Activated naive CD8-positive, alpha-beta T cell (primary cell): Measurements from ENCODE around the gene MAP1LC3B.

ENCODE experiments used
- H3K27ac Mint-ChIP-seq: one replicate; pipeline ENCODE4 v1.8.0; 2021; ENCODE audit warnings: mixed read lengths
- H3K27me3 Mint-ChIP-seq: one replicate; pipeline ENCODE4 v1.8.0; 2021; ENCODE audit warnings: mixed read lengths
- H3K36me3 Mint-ChIP-seq: one replicate; pipeline ENCODE4 v1.8.0; 2021; ENCODE audit warnings: mixed read lengths
- H3K4me1 Mint-ChIP-seq: one replicate; pipeline ENCODE4 v1.8.0; 2021; ENCODE audit warnings: low read depth, mixed read lengths
- H3K4me3 Mint-ChIP-seq: one replicate; pipeline ENCODE4 v1.8.0; 2021; ENCODE audit warnings: mild to moderate bottlenecking, mixed read lengths
- H3K9me3 Mint-ChIP-seq: one replicate; pipeline ENCODE4 v1.8.0; 2021; ENCODE audit warnings: low read depth, mixed read lengths

Gene MAP1LC3B

DNA sequence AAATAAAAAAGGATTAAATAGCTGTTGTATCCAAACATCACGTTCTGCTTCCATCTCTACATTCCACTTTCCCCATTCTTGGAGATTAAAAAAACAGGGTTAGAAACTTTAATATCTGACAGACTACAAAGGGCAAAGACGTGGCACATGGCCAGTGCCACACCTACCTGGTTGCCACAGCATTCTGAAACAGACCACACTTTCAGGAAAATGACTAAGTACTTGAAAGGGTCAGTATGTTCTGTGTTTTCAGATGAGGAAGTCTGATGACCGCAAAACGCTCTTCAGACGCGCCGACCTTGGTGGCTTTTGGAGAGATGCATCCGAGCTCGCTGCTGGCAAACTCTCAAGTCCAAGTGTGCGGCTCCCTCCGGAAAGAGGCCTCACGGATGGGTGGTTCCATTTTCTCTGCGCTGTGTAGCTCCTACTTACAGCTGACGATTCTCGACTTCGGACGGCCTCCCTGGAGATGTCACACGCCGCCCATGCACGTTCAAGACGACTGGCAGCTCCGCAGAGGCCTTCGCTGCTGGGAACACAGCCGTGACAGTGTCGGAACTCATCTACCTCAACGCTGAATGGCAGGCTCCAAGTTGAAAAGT is 15.5 kb downstream of the MAP1LC3B start:
- Mint-ChIP-seq H3K4me3 (no peak overlapping the region), H3K27ac (peak overlapping the region; percentile 50), H3K4me1 (no peaks in the 10 kb centered on the region), H3K9me3 (no peaks in the 10 kb centered on the region), H3K36me3 (peaks cover 3% of the 10 kb centered on the region), H3K27me3 (no peaks in the 10 kb centered on the region)

DNA sequence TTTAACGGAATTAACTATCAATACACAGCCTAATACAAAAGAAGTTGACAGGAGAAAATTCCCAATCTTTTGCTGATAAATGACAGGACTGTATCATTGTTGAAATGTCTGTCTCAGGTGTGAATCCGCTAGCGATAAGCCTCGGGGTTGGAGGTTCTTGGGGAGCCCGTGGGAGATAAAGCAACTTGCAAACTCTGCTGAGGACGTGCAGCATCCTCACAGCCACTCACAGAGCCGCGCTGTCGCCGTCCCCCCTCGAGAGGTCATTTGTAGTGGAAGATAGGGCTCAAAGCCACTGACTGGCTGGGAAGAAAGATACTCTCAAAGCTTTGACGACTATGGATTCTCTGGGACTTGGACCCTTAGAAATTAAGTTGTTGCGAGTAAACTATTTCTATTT is 17.0 kb downstream of the MAP1LC3B start:
- Mint-ChIP-seq H3K27ac (no peak overlapping the region), H3K27me3 (no peaks in the 10 kb centered on the region), H3K4me3 (no peak overlapping the region), H3K9me3 (no peaks in the 10 kb centered on the region), H3K4me1 (no peaks in the 10 kb centered on the region), H3K36me3 (no peaks in the 10 kb centered on the region)

DNA sequence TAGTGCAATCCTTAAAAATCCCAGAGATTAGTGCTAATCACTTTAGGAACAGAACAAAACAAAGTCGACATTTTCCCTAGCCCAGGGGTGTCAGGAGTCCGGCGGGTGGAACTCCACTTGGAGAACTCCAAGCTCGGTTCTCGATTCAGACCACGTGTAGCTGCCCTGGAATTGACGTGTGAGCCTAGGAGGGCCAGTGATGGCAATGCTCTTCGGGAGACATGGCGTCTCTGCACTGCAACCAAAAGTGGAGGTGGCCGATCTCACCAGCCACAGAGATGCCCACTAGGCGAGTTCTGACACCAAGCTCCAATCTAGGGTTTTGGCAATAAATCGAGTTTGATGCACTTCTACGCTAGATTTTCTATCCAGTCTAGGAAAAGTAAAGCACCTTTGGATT is 17.6 kb downstream of the MAP1LC3B start:
- Mint-ChIP-seq H3K9me3 (no peaks in the 10 kb centered on the region), H3K4me3 (no peak overlapping the region), H3K27me3 (no peaks in the 10 kb centered on the region), H3K4me1 (no peaks in the 10 kb centered on the region), H3K27ac (no peak overlapping the region), H3K36me3 (no peaks in the 10 kb centered on the region)

DNA sequence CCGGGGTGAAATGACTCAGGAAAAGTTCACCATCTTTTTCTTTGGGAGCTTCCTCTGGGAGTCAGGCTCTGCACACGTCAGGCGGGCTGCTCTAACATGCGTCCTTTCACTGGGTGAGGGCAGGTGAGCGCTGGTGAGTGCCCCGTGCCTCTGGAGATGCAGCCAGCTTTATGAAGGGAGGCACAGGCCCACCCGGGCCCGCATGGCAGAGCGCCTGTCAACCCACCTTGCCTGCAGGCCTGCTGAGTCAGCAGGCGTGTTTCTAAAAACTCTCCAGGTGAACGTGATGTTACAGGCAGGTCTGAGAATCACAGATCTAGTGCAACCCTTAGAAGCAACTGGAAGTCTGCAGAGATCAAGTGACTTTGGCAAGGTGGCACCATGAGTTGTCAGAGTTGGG is 18.4 kb downstream of the MAP1LC3B start:
- no peaks in the 10 kb centered on the region for H3K9me3 Mint-ChIP-seq
- H3K27ac Mint-ChIP-seq, result no peak overlapping the region
- H3K4me1 Mint-ChIP-seq, result no peaks in the 10 kb centered on the region
- H3K4me3 Mint-ChIP-seq, result no peak overlapping the region
- H3K36me3 Mint-ChIP-seq, result no peaks in the 10 kb centered on the region
- no peaks in the 10 kb centered on the region for H3K27me3 Mint-ChIP-seq

DNA sequence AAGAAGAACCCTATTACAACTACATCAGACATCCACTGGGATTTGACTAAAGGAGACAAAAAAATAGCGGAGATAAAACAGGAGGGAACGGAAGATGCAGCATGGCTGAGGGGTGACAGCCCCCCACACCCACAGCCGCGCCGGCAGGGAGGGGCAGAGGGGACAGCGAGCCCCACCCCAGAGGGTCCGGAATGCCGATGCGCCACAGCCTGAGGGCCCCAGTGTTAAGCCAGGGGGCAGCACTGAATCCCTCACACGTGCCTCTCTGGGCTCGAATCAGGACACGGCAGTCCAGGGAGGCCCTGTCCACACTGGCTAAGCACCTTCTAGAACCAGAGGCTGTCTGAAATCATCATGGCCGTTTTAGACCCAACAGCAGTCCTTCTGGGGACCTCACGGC is 18.8 kb downstream of the MAP1LC3B start:
- Mint-ChIP-seq H3K4me3 (no peak overlapping the region), H3K27me3 (no peaks in the 10 kb centered on the region), H3K9me3 (no peaks in the 10 kb centered on the region), H3K4me1 (no peaks in the 10 kb centered on the region), H3K36me3 (no peaks in the 10 kb centered on the region), H3K27ac (no peak overlapping the region)

DNA sequence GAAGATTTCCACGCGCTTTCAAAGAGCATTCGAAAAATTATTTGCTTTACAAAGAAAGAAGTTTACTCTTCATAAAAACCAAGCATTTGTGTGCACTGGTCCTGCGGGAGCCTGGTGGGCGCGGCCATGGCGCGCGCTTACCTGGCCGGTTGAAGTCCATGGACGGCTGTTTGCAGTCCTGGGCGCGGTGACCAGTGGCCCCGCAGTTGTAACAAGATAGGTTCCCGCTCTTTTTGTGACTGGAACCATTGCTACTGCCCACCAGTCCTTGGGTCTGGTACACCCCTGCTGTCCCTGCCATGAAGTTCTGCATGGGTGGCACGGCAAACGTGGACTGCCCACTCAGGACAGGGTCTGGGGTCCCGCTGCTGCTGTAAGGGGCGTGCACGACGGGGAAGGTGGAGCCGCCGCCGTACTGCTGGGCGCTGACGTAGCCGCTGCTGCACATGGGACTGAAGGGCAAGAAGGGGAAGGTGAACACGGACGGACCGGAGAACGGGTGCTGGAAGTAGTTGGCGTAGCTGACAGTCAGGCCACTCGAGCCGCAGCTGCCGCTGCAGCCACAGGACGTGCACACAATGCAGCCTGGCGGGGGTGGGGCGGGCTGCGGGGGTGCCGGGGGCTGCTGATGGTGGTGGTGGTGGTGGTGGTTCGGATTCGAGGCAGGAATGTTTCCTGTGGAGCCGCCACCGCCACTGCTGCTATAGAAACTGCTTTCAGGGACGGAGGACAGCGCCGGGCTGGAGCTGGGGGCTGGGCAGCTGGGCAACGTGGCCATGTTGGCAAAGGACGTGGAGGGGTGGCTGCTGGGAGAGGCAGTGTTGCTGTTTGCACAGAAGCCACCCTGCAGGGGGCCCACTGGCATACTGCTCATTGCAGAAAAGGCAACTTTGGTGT is 19.5 kb downstream of the MAP1LC3B start:
- no peak overlapping the region for H3K27ac Mint-ChIP-seq
- no peak overlapping the region for H3K4me3 Mint-ChIP-seq
- no peaks in the 10 kb centered on the region for H3K4me1 Mint-ChIP-seq
- H3K36me3 Mint-ChIP-seq, result no peaks in the 10 kb centered on the region
- no peaks in the 10 kb centered on the region for H3K9me3 Mint-ChIP-seq
- no peaks in the 10 kb centered on the region for H3K27me3 Mint-ChIP-seq

DNA sequence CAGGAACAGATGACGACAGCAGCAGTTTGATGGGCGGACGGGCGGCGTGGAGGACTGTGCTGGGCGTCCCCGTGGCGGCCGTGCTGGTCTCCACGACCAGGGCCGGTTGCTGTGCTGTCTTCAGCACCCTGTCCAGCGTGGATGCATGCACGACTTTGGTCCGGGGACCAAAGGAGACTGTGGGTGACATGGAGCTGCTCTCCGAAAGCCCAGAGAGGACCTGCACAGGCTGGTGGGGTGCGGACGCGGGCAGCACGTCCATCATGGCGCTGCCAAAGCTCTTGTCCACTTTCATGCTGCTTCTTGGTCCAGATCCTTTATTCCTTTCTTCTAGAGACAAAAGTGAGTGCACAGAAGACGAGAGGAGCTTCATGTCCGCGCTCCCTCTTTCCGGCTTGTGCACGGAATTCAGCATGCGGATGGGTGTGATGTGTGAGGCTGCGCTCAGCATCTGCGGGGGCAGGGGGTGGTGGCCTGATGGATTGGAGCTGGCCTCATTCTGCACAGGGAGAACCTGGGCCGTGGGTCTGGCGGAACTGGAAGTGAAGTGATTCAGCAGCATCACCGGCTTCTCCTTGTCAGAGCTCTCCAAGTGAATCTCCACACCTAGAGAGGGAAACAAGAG is 20.3 kb downstream of the MAP1LC3B start:
- H3K4me3 Mint-ChIP-seq, result no peak overlapping the region
- no peaks in the 10 kb centered on the region for H3K27me3 Mint-ChIP-seq
- H3K36me3 Mint-ChIP-seq, result no peaks in the 10 kb centered on the region
- H3K27ac Mint-ChIP-seq, result no peak overlapping the region
- H3K9me3 Mint-ChIP-seq, result no peaks in the 10 kb centered on the region
- H3K4me1 Mint-ChIP-seq, result no peaks in the 10 kb centered on the region

DNA sequence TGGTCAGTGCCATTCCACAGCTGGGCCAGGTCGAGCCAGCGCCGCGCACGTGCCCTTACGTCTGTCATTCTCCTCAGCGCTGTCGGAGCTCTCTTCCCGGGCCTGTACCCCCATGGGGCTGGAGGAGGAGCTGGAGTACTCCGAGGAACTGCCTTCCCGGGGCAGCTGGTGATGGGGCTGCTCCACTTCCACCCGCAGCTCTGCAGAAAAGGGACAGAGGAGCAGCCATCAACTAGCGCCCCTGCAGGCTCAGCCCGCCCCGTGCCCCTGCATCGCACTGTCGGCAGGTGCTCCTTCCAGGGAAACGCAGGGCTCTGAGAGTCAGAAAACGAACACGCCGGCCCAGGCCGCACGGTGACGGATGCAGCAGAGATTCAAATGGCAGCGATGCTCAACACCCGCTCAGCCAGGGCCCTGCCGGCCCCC is 20.9 kb downstream of the MAP1LC3B start:
- H3K9me3 Mint-ChIP-seq, result no peaks in the 10 kb centered on the region
- no peak overlapping the region for H3K27ac Mint-ChIP-seq
- no peaks in the 10 kb centered on the region for H3K27me3 Mint-ChIP-seq
- no peaks in the 10 kb centered on the region for H3K36me3 Mint-ChIP-seq
- no peak overlapping the region for H3K4me3 Mint-ChIP-seq
- H3K4me1 Mint-ChIP-seq, result no peaks in the 10 kb centered on the region

DNA sequence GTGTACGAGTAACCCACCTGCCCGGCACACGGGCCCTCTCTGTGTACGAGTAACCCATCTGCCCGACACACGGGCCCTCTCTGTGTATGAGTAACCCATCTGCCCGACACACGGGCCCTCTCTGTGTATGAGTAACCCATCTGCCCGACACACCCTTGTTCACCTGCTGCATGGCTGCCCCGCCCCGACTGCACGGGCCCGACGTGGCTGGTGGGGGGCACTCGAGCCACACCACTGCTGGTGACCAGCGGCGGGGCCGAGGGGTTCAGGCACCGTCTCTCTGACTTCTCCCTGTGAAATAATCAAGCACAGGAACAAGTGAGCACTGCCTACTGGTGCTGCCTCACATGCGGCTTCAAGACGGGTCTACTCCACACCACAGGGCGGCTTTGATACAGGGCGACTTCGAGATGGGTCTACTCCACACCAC is 22.1 kb downstream of the MAP1LC3B start:
- Mint-ChIP-seq H3K4me1 (no peaks in the 10 kb centered on the region), H3K27me3 (no peaks in the 10 kb centered on the region), H3K36me3 (no peaks in the 10 kb centered on the region), H3K4me3 (no peak overlapping the region), H3K27ac (no peak overlapping the region), H3K9me3 (no peaks in the 10 kb centered on the region)

DNA sequence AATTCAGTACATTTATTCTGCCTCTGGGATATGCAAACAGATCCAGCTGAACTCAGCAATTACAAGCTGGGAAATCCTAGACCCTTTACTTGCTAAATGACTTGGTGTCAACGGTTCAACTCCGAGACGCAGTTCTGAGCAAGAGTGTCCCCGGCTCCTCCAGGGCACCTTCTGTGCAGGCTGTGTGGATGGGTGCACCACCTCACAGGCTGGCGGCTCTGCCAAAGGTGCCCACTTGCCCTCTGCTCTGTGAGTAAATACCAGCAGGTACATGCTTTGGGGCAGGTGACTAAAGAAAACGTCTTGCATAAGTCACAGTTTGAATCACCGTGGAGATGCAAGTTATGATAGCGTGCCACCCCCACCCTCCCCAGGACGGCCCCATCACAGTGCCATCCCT is 23.3 kb downstream of the MAP1LC3B start:
- Mint-ChIP-seq H3K9me3 (no peaks in the 10 kb centered on the region), H3K4me3 (no peak overlapping the region), H3K27ac (no peak overlapping the region), H3K36me3 (peaks cover 2% of the 10 kb centered on the region), H3K27me3 (no peaks in the 10 kb centered on the region), H3K4me1 (no peaks in the 10 kb centered on the region)

DNA sequence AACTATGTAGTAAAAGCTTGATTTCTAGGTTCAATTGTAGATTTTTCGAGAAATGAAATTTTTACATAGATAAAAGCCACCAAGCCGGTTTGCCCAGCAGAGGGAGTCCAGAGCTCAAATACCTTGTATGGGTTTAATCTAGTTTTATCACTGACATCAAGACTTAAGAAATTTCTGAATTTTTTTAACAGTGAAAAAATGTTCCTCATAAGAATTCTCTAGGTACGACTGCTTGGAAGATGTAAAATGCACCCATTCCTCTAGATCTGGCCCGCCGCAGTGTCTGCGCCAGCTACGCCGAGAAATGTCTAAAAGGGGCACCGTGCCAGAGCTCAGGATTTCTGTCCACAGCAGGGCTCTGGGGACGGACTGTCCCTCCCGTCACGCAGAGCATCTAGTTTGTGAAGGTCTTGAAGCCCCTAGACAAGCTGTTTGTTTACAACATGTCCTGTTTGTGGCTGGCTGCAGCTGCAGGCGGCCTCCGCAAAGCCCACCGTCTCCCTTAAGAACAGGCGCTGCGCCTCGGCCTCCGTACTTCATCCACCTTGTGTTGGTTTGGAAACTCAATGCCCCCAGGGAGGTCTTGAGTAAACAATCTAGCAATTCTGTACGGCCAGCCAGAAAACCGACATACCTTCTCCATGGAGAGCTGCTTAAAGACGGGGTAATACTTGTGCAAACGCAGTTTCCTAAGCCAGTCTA is 24.8 kb downstream of the MAP1LC3B start:
- Mint-ChIP-seq H3K9me3 (no peaks in the 10 kb centered on the region), H3K4me3 (no peak overlapping the region), H3K27me3 (no peaks in the 10 kb centered on the region), H3K4me1 (no peaks in the 10 kb centered on the region), H3K36me3 (peaks cover 5% of the 10 kb centered on the region), H3K27ac (no peak overlapping the region)

DNA sequence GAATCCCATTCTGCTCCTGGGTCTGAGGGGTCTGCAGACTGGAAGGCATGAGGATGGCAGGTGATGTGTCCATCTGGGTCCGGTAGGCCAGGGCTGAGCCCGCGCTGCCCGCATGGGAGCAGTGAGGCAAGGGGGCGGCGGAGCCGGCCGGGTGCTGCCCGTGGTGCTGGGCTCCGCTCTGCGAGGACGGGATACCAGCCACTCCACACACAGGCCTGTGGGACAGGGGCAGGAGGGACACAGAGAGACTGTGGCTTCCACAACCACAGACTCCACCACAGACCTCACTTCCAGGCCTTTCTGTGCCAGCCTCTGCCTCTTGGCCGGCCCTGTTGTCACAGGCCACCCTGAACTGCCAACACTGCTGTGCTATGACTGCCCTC is 25.4 kb downstream of the MAP1LC3B start:
- no peak overlapping the region for H3K27ac Mint-ChIP-seq
- H3K27me3 Mint-ChIP-seq, result no peaks in the 10 kb centered on the region
- H3K9me3 Mint-ChIP-seq, result no peaks in the 10 kb centered on the region
- H3K4me3 Mint-ChIP-seq, result no peak overlapping the region
- H3K36me3 Mint-ChIP-seq, result peaks cover 7% of the 10 kb centered on the region
- H3K4me1 Mint-ChIP-seq, result no peaks in the 10 kb centered on the region

DNA sequence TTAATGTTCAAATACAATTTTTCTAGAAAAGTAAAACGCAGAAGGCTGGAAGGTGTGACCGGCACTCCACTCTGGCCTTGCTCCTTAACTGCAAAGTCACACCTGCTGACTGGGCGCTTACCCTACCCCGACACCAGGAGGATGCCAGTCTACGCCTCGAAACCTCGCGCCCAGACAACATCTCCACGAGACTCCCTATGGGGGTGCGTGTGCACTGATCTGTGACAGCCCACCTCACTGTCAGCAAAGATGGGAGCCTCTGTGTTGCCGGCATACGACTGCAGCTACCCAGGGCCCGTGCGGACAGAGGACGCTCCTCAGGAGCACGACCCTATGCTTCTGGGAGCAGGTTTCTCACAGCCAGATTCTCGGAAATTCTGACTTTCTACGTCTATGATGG is 26.1 kb downstream of the MAP1LC3B start:
- Mint-ChIP-seq H3K4me3 (no peak overlapping the region), H3K27ac (no peak overlapping the region), H3K9me3 (no peaks in the 10 kb centered on the region), H3K36me3 (peaks cover 7% of the 10 kb centered on the region), H3K27me3 (no peaks in the 10 kb centered on the region), H3K4me1 (no peaks in the 10 kb centered on the region)

DNA sequence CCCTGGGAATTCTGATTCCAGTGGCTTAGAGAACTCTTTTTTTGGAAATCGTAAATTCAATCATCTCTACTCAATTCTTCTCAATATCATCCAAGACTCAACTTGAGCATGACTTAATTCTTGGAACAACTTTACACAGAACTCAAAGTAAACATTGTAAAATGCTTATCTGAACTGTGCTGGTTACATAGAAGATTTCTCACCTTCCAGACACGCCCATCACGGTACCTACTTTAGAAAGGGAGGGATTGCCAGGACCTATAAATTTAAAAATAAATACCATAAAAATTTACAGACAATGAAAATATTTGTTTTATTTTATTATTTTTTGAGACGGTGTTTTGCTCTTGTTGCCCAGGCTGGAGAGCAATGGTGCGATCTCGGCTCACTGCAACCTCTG is 26.5 kb downstream of the MAP1LC3B start:
- Mint-ChIP-seq H3K9me3 (no peaks in the 10 kb centered on the region), H3K27ac (no peak overlapping the region), H3K27me3 (no peaks in the 10 kb centered on the region), H3K4me1 (no peaks in the 10 kb centered on the region), H3K36me3 (peaks cover 7% of the 10 kb centered on the region), H3K4me3 (no peak overlapping the region)
